DND-41 (cell line): ENCODE results near the gene RASL12.

Experiments
- ATAC-seq: fragments of 200-7000 bp; cut with Tn5 transposase; 3 replicates; pipeline ENCODE4 v1.9.1; 2021; ENCODE audit warnings: low read depth; ENCODE audit not compliant: insufficient read depth
- DNase-seq: peaks from one replicate; pipeline ENCODE4 v3.0.0-alpha.2; 2020
- H2AFZ ChIP-seq: 2 replicates; pipeline ENCODE4 v1.6.0; 2012; ENCODE audit warnings: low read depth, low read length
- H3K27ac ChIP-seq: 2 replicates; pipeline ENCODE4 v1.5.1; 2012; ENCODE audit warnings: low read length, inconsistent platforms
- H3K27me3 ChIP-seq: fragments of 200-600 bp; sonication (generic); 2 replicates; pipeline ENCODE4 v1.6.0; 2012; ENCODE audit warnings: low read length, mild to moderate bottlenecking, inconsistent platforms; ENCODE audit not compliant: insufficient read depth, poor library complexity
- H3K36me3 ChIP-seq: 2 replicates; pipeline ENCODE4 v1.5.1; 2012; ENCODE audit warnings: low read length, inconsistent platforms; ENCODE audit not compliant: insufficient read depth
- H3K4me1 ChIP-seq: 2 replicates; pipeline ENCODE4 v1.5.1; 2012; ENCODE audit warnings: mild to moderate bottlenecking, low read length; ENCODE audit not compliant: insufficient read depth
- H3K4me2 ChIP-seq: 2 replicates; pipeline ENCODE4 v1.6.0; 2012; ENCODE audit warnings: mild to moderate bottlenecking, moderate library complexity, low read length, inconsistent platforms; ENCODE audit not compliant: insufficient read depth
- H3K4me3 ChIP-seq, 2 experiments: fragments of 200-600 bp in 1 of 2; shearing (Covaris generic) in 1 of 2; 2 replicates each; pipeline ENCODE4 v1.5.1; 2012 to 2016; ENCODE audit warnings: inconsistent platforms in 2 of 2, low read length in 2 of 2, mild to moderate bottlenecking in 2 of 2, low read depth in 1 of 2, moderate library complexity in 1 of 2
- H3K79me2 ChIP-seq: 2 replicates; pipeline ENCODE4 v1.6.0; 2012; ENCODE audit warnings: low read length, inconsistent platforms; ENCODE audit not compliant: insufficient read depth
- H3K9ac ChIP-seq: 2 replicates; pipeline ENCODE4 v1.6.0; 2012; ENCODE audit warnings: low read depth, mild to moderate bottlenecking, inconsistent platforms, low read length, moderate library complexity
- H3K9me3 ChIP-seq: 2 replicates; pipeline ENCODE4 v1.5.1; 2012; ENCODE audit warnings: low read length, moderate library complexity, mild to moderate bottlenecking, inconsistent platforms; ENCODE audit not compliant: insufficient read depth, severe bottlenecking
- H4K20me1 ChIP-seq: 2 replicates; pipeline ENCODE4 v1.6.0; 2012; ENCODE audit warnings: low read length; ENCODE audit not compliant: insufficient read depth
- EZH2 ChIP-seq: IDR thresholded peaks from 3 replicates; pipeline ENCODE4 v1.6.1; 2012; ENCODE audit warnings: borderline replicate concordance, low read depth, mild to moderate bottlenecking, moderate library complexity, low read length, inconsistent platforms; ENCODE audit not compliant: severe bottlenecking
- TF ChIP-seq, protein P1 (sequence below): IDR thresholded peaks from 2 replicates; pipeline ENCODE4 v1.5.1; 2012; ENCODE audit warnings: borderline replicate concordance, low read length, moderate library complexity, mild to moderate bottlenecking; ENCODE audit not compliant: poor library complexity, severe bottlenecking; ENCODE audit errors: extremely low read depth

The RASL12 gene

DNA sequence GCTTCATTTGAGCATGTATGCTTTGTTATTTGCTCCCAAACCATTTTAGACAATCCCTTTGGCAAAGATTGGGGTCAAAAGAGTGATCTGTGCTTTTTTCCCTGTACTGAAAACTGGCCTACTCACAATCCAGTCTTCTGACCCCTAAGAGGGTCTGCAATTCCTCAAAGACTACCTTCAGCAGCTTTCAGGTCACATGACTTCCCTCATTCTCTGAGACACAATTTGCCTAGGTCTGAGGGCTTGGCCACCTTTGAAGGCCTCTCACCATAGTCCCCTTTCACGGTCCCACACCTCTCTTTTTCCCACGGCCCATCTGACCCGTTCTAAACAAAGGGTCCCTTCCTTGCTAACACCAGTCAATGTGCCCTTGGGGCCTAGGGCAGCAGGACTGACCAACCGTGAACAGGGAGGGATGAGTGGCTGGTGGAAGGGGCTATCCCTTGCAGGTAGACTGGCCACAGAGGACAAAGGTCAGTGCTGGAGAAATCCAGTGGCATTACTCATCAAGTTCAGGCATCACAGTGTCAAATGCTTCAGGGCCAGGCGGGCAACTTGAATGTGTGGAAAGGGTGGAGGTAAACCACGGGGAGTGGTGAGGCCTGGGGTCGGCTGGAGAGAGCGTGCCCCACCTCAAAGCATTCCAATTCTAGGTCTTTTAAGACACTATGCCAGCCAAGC is 10.8 kb downstream of the RASL12 start:
- Histone ChIP-seq H3K4me1 (peaks cover 22% of the 10 kb centered on the region), H3K27ac (no peak overlapping the region), H3K4me3 (no peak overlapping the region), H3K9ac (no peak overlapping the region), H3K36me3 (no peaks in the 10 kb centered on the region), H2AFZ (no peak overlapping the region), H3K4me2 (no peak overlapping the region), H3K27me3 (no peaks in the 10 kb centered on the region), H4K20me1 (no peaks in the 10 kb centered on the region), H3K9me3 (no peaks in the 10 kb centered on the region), H3K79me2 (no peaks in the 10 kb centered on the region)
- ATAC-seq, result no peak
- no peak for DNase-seq
- TF ChIP-seq, protein P1, sequence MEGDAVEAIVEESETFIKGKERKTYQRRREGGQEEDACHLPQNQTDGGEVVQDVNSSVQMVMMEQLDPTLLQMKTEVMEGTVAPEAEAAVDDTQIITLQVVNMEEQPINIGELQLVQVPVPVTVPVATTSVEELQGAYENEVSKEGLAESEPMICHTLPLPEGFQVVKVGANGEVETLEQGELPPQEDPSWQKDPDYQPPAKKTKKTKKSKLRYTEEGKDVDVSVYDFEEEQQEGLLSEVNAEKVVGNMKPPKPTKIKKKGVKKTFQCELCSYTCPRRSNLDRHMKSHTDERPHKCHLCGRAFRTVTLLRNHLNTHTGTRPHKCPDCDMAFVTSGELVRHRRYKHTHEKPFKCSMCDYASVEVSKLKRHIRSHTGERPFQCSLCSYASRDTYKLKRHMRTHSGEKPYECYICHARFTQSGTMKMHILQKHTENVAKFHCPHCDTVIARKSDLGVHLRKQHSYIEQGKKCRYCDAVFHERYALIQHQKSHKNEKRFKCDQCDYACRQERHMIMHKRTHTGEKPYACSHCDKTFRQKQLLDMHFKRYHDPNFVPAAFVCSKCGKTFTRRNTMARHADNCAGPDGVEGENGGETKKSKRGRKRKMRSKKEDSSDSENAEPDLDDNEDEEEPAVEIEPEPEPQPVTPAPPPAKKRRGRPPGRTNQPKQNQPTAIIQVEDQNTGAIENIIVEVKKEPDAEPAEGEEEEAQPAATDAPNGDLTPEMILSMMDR, result no peak
- no peak for TF ChIP-seq EZH2

DNA sequence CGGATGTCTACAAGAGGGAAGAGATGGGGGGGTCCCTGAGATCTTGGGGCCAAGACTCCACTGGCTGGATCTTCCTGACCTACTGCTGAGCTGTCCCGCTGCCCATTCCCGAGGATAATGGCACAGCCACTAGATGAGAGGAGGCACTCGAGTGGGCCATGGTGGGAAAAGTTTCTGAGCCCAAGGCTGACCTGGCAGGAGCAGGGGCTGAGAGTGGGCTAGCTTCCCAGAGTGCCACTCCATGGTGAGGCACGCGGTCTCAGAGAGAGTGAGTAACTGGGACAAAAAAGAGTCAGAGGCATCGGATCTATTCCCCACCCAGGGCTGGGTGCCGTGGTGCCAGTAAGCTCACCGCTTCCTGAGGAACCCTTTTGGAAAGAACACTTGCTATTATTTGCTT is 11.7 kb downstream of the RASL12 start:
- Histone ChIP-seq H3K27ac (peak overlapping the region; percentile 33; the same call in 1 of the 2 replicates), H3K4me3 (no peak overlapping the region), H3K36me3 (no peaks in the 10 kb centered on the region), H3K79me2 (no peaks in the 10 kb centered on the region), H3K9ac (no peak overlapping the region), H4K20me1 (no peaks in the 10 kb centered on the region), H3K4me2 (no peak overlapping the region), H3K9me3 (no peaks in the 10 kb centered on the region), H3K4me1 (peaks cover 22% of the 10 kb centered on the region), H2AFZ (no peak overlapping the region), H3K27me3 (no peaks in the 10 kb centered on the region)
- DNase-seq (no peak), ATAC-seq (no peak)
- TF ChIP-seq, protein P1, result no peak
- TF ChIP-seq EZH2, result no peak

DNA sequence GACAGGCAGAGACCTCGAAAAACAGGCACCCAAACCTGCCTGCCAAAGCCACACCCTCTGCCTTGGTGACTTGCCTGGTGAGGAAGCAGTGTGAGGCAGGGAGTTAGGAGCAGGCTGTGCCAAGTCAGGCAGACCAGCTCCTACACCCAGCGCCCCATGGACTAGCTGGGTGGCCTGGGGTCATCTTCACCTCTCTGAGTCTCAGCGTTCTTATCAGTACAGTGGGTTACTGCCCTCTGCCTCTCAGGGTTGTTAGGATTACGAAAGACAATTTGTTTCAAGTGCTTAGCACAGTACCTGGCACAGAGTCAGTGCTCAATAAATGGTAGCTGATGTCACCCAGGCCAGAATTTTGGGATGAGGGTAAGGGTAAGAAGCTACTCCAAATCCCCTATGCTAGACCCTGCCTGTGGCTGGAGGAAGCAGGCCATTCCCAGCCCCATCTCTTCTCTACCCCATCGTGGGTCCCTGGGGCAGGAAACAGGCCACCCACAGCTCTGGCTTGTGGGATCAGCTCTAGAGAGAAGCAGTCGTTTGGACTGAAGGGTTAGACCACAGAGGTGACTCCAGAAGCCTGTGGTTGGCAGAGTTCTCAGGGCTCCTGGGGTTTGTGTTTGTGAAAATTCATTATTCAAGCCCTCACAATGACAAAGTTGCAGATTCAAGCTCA is 12.5 kb downstream of the RASL12 start:
- no peaks in the 10 kb centered on the region for H3K9me3 ChIP-seq
- no peaks in the 10 kb centered on the region for H3K27me3 ChIP-seq
- ATAC-seq (peak; percentile 94), DNase-seq (peak; percentile 72)
- no peak overlapping the region for H3K9ac ChIP-seq
- H3K79me2 ChIP-seq, result no peaks in the 10 kb centered on the region
- H3K36me3 ChIP-seq, result no peaks in the 10 kb centered on the region
- no peak overlapping the region for H3K4me2 ChIP-seq
- H3K27ac ChIP-seq, result peak overlapping the region; percentile 33; the same call in 1 of the 2 replicates
- no peaks in the 10 kb centered on the region for H4K20me1 ChIP-seq
- H2AFZ ChIP-seq, result no peak overlapping the region
- no peak for TF ChIP-seq EZH2
- TF ChIP-seq, protein P1, result no peak
- no peak overlapping the region for H3K4me3 ChIP-seq
- H3K4me1 ChIP-seq, result peaks cover 22% of the 10 kb centered on the region
